CD4-positive, alpha-beta T cell (primary cell): Measurements from ENCODE around the gene TXNRD2. TPM values are rescaled to one million over a fixed set of nuclear protein-coding genes. Genes with fewer than 3 reads are reported as not detected.

ENCODE experiments used
- ATAC-seq: fragments of 200-7000 bp; cut with Tn5 transposase; one replicate; pipeline ENCODE4 v1.10.0; 2022; ENCODE audit warnings: mild to moderate bottlenecking; ENCODE audit not compliant: poor library complexity
- CTCF ChIA-PET: fragments of 350-600 bp; sonication (Branson Sonifier 250); formaldehyde crosslinking; loops from one replicate; lab custom pipeline; 2021; ENCODE audit warnings: antibody characterized with exemption, inconsistent platforms; lab: Charles Lee
- POLR2A ChIA-PET: fragments of 350-600 bp; sonication (Branson Sonifier 250); formaldehyde crosslinking; loops from one replicate; lab custom pipeline; 2021; ENCODE audit warnings: antibody characterized with exemption, inconsistent platforms; lab: Charles Lee
- DNase-seq, 14 experiments: peaks; one replicate each; pipeline ENCODE4 v3.0.0-alpha.2; 2013 to 2020; ENCODE audit warnings: mixed read lengths in 2 of 14
- H3K27ac ChIP-seq, 2 donors: one replicate each; pipeline versions ENCODE4 v1.5.1 to v1.7.0; 2013; ENCODE audit warnings: low read length in 2 of 2, low read depth in 1 of 2, mild to moderate bottlenecking in 1 of 2
- H3K27me3 ChIP-seq, 2 experiments: 1 replicate in 1 of 2; 2 replicates in 1 of 2; pipeline versions ENCODE4 v1.6.1 to v1.7.0; 2013; ENCODE audit warnings: low read length in 2 of 2, control low read depth in 1 of 2, mild to moderate bottlenecking in 1 of 2, moderate library complexity in 1 of 2; ENCODE audit not compliant: insufficient read depth in 2 of 2, control insufficient read depth in 1 of 2
- H3K36me3 ChIP-seq: one replicate; pipeline ENCODE4 v1.6.1; 2013; ENCODE audit warnings: low read length, control low read depth; ENCODE audit not compliant: insufficient read depth
- H3K4me1 ChIP-seq: one replicate; pipeline ENCODE4 v1.6.1; 2013; ENCODE audit warnings: low read length, control low read depth; ENCODE audit not compliant: insufficient read depth
- H3K4me3 ChIP-seq: one replicate; pipeline ENCODE4 v1.5.1; 2013; ENCODE audit warnings: mild to moderate bottlenecking, low read length, moderate library complexity
- H3K9me3 ChIP-seq, 2 experiments: 1 replicate in 1 of 2; 2 replicates in 1 of 2; pipeline versions ENCODE4 v1.6.1 to v1.7.0; 2013; ENCODE audit warnings: low read length in 2 of 2, mild to moderate bottlenecking in 2 of 2, control low read depth in 1 of 2, moderate library complexity in 1 of 2; ENCODE audit not compliant: control insufficient read depth in 1 of 2, insufficient read depth in 1 of 2
- H3K27ac Mint-ChIP-seq: one replicate; pipeline ENCODE4 v1.8.0; 2020; ENCODE audit warnings: mixed read lengths
- H3K27me3 Mint-ChIP-seq: one replicate; pipeline ENCODE4 v1.8.0; 2021; ENCODE audit warnings: mixed read lengths
- H3K36me3 Mint-ChIP-seq: one replicate; pipeline ENCODE4 v1.8.0; 2021; ENCODE audit warnings: low read depth, mixed read lengths
- H3K4me1 Mint-ChIP-seq: one replicate; pipeline ENCODE4 v1.8.0; 2021; ENCODE audit warnings: low read depth, mixed read lengths
- H3K4me3 Mint-ChIP-seq: one replicate; pipeline ENCODE4 v1.8.0; 2020; ENCODE audit warnings: mild to moderate bottlenecking, mixed read lengths
- H3K9me3 Mint-ChIP-seq: one replicate; pipeline ENCODE4 v1.8.0; 2020; ENCODE audit warnings: mixed read lengths
- intact Hi-C, 2 experiments: fragments of 100-400 bp; cut with DNase I in 1 of 2; cut with micrococcal nuclease in 1 of 2; formaldehyde crosslinking; loops; one replicate each; pipeline versions ENCODE4 v1.15.1 to v1.9.0; 2023 to 2025; cut with DNase I, micrococcal nuclease
- total RNA-seq, 174 experiments: library from RNA in 2 of 174; stranded (reverse) in 2 of 174; gene quantifications; one replicate each; pipeline ENCODE4 v1.2.3 and lab custom pipeline; 2021 to 2026
- TF ChIP-seq, protein P1 (sequence below): fragments of 200-600 bp; IDR thresholded peaks from one replicate; pipeline ENCODE4 v1.8.0; 2022; ENCODE audit warnings: antibody characterized with exemption, mild to moderate bottlenecking

Gene TXNRD2
- total RNA-seq, 2 experiments from 2014 or later: 18.6 to 19.5 TPM

DNA sequence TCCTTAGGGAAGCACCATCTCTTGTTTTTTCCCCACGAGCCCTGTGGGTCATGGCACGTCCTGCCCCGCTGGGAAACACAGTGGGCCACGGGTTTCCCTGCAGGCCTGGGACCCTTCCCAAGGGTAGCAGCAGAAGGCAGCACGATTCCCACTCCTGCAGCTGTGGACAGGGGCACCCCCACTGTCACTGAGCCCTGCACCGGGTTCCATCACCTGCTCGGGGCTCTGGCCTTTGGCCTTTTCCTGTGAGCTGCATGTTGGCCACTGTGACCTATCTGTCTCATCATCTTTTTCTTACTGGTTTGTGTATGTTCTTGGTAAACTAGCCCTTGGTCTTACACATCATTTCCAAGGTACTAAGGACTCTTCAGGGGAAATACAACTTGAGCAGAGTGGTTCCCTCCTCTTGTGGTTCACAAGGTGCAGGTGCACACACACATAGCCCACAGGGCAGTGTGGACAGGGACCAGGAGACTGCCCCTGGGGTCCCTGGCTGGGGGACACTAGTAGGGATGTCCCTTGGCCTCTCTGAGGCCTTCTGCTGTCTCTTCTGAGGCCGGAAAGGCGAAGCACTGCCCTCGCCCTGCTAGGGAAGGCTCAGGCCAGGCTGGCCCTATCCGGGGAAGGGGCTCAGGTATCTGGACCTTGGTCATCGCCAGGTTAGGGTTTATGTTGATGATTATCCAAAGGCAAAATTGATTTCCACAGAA, 19.0 kb upstream of the TXNRD2 start:
- Histone ChIP-seq H3K27ac (no peak overlapping the region), H3K36me3 (peaks cover 12% of the 10 kb centered on the region), H3K27me3 (no peaks in the 10 kb centered on the region), H3K9me3 (no peaks in the 10 kb centered on the region), H3K4me1 (peaks cover 10% of the 10 kb centered on the region), H3K4me3 (no peak overlapping the region)
- DNase-seq (no peak), ATAC-seq (no peak)
- Mint-ChIP-seq H3K4me3 (no peak overlapping the region), H3K27ac (no peak overlapping the region), H3K27me3 (no peaks in the 10 kb centered on the region), H3K36me3 (no peaks in the 10 kb centered on the region), H3K4me1 (peaks cover 3% of the 10 kb centered on the region), H3K9me3 (no peaks in the 10 kb centered on the region)
- intact Hi-C loops: loop anchor here in 1 of 2 experiments (10.0 kb wide), 1 partner anchor 324 kb away; no protein-coding TSS in a partner anchor
- ChIA-PET POLR2A (no interaction called here), CTCF (no interaction called here)
- TF ChIP-seq, protein P1, sequence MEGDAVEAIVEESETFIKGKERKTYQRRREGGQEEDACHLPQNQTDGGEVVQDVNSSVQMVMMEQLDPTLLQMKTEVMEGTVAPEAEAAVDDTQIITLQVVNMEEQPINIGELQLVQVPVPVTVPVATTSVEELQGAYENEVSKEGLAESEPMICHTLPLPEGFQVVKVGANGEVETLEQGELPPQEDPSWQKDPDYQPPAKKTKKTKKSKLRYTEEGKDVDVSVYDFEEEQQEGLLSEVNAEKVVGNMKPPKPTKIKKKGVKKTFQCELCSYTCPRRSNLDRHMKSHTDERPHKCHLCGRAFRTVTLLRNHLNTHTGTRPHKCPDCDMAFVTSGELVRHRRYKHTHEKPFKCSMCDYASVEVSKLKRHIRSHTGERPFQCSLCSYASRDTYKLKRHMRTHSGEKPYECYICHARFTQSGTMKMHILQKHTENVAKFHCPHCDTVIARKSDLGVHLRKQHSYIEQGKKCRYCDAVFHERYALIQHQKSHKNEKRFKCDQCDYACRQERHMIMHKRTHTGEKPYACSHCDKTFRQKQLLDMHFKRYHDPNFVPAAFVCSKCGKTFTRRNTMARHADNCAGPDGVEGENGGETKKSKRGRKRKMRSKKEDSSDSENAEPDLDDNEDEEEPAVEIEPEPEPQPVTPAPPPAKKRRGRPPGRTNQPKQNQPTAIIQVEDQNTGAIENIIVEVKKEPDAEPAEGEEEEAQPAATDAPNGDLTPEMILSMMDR: no peak

DNA sequence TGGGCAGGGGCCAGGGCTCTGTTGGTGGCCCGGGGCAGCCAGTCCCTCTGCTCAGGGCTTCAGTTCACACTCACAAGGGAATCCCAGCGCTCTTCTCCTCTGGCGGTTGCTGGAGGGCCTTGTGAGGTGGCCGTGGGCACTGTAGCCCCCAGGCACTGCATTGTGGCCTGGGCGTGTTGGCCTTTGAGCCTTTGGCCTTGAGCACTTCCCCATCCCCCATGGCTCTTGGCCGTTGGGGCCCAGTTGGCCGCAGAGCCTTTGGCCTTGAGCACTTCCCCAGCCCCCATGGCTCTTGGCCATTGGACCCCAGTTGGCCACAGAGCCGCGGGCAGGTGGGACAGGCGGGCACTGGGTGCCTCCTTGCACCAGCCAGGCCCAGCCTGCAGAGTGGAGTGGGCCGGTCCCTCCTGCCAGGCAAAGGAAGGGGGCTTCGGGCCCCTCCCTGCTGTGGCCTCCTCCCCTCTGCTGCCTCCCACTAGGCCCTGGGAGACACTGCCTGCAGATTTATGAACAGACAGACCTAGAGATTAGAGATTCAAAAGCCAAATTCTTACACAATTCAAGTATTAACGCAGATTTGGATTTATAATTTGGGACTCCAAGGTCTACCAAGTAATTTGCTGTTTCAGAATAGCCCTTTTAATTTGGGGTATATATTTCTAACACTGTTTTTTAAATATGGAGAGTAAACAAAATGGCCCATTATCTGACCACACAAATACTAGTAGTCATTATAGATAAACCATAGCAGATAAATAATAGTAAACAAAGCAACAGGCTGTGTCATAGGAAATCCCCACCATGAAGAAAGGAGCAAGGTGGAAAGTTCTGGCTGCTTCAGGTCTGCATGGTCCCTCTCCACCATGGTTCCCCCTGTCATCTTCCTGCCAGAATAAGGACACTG, 18.2 kb upstream of the TXNRD2 start:
- Histone ChIP-seq H3K27ac (no peak overlapping the region), H3K36me3 (peaks cover 12% of the 10 kb centered on the region), H3K4me1 (peaks cover 12% of the 10 kb centered on the region), H3K9me3 (no peaks in the 10 kb centered on the region), H3K4me3 (no peak overlapping the region), H3K27me3 (no peaks in the 10 kb centered on the region)
- TF ChIP-seq, protein P1: no peak
- no peaks in the 10 kb centered on the region for H3K9me3 Mint-ChIP-seq
- POLR2A ChIA-PET: no interaction called here
- DNase-seq (no peak), ATAC-seq (no peak)
- no peaks in the 10 kb centered on the region for H3K27me3 Mint-ChIP-seq
- H3K4me1 Mint-ChIP-seq: peaks cover 7% of the 10 kb centered on the region
- H3K36me3 Mint-ChIP-seq: no peaks in the 10 kb centered on the region
- CTCF ChIA-PET: no interaction called here
- intact Hi-C loops: loop anchor here in 1 of 2 experiments (10.0 kb wide), 1 partner anchor 325 kb away; no protein-coding TSS in a partner anchor
- H3K27ac Mint-ChIP-seq: no peak overlapping the region
- no peak overlapping the region for H3K4me3 Mint-ChIP-seq

DNA sequence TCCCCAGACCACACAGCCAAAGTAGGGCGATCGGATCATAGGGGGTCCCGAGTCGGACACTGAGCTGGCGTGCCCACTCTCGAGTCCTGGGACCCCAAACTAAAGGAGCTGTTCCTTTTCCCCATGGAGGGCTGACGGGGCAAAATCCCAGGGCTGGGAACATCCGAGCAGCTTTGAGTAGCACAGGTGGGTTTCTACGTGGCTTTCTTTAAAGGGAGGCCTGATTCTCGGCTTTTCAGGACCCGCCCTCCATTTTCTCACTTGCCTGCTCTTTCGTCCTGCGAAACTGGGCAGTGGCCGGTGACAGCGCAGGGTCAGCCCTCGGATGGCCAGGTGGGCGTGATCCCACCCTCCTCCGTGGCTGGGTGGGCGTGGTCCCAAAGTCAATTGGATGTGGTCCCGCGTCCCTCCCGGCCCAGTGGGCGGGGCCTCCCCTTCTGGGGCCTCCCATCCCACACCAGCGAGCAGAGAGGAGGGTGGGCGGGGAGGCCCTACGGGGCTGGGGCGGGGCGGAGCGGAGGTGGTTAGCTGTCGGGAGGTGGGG, 17.5 kb upstream of the TXNRD2 start:
- Mint-ChIP-seq H3K27me3 (no peaks in the 10 kb centered on the region), H3K4me3 (no peak overlapping the region), H3K36me3 (no peaks in the 10 kb centered on the region), H3K4me1 (peaks cover 7% of the 10 kb centered on the region), H3K9me3 (no peaks in the 10 kb centered on the region), H3K27ac (no peak overlapping the region)
- Histone ChIP-seq H3K4me1 (peaks cover 12% of the 10 kb centered on the region), H3K27ac (no peak overlapping the region), H3K9me3 (no peaks in the 10 kb centered on the region), H3K4me3 (no peak overlapping the region), H3K27me3 (no peaks in the 10 kb centered on the region), H3K36me3 (peaks cover 7% of the 10 kb centered on the region)
- CTCF ChIA-PET: no interaction called here
- POLR2A ChIA-PET: no interaction called here
- TF ChIP-seq, protein P1: no peak
- no peak for DNase-seq
- intact Hi-C loops: no loop called here
- ATAC-seq: no peak
